ENCODE measurements around the gene PPP6R3.

GRCh38 chr11:68581901-68582300 is 121.3 kb downstream of the PPP6R3 start:
- TF ChIP-seq, protein P1, sequence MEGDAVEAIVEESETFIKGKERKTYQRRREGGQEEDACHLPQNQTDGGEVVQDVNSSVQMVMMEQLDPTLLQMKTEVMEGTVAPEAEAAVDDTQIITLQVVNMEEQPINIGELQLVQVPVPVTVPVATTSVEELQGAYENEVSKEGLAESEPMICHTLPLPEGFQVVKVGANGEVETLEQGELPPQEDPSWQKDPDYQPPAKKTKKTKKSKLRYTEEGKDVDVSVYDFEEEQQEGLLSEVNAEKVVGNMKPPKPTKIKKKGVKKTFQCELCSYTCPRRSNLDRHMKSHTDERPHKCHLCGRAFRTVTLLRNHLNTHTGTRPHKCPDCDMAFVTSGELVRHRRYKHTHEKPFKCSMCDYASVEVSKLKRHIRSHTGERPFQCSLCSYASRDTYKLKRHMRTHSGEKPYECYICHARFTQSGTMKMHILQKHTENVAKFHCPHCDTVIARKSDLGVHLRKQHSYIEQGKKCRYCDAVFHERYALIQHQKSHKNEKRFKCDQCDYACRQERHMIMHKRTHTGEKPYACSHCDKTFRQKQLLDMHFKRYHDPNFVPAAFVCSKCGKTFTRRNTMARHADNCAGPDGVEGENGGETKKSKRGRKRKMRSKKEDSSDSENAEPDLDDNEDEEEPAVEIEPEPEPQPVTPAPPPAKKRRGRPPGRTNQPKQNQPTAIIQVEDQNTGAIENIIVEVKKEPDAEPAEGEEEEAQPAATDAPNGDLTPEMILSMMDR (IDR thresholded peaks at IDR 0.05; ENCODE audit: poor library complexity, severe bottlenecking): no peak
- TF ChIP-seq, protein P2, sequence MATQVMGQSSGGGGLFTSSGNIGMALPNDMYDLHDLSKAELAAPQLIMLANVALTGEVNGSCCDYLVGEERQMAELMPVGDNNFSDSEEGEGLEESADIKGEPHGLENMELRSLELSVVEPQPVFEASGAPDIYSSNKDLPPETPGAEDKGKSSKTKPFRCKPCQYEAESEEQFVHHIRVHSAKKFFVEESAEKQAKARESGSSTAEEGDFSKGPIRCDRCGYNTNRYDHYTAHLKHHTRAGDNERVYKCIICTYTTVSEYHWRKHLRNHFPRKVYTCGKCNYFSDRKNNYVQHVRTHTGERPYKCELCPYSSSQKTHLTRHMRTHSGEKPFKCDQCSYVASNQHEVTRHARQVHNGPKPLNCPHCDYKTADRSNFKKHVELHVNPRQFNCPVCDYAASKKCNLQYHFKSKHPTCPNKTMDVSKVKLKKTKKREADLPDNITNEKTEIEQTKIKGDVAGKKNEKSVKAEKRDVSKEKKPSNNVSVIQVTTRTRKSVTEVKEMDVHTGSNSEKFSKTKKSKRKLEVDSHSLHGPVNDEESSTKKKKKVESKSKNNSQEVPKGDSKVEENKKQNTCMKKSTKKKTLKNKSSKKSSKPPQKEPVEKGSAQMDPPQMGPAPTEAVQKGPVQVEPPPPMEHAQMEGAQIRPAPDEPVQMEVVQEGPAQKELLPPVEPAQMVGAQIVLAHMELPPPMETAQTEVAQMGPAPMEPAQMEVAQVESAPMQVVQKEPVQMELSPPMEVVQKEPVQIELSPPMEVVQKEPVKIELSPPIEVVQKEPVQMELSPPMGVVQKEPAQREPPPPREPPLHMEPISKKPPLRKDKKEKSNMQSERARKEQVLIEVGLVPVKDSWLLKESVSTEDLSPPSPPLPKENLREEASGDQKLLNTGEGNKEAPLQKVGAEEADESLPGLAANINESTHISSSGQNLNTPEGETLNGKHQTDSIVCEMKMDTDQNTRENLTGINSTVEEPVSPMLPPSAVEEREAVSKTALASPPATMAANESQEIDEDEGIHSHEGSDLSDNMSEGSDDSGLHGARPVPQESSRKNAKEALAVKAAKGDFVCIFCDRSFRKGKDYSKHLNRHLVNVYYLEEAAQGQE (IDR thresholded peaks at IDR 0.05; ENCODE audit: borderline replicate concordance): no peak
- no peak for TF ChIP-seq EZH2 (IDR thresholded peaks at IDR 0.05; ENCODE audit: borderline replicate concordance, insufficient read depth, low read length, poor library complexity, severe bottlenecking)
- TF ChIP-seq MXI1 (conservative IDR thresholded peaks at IDR 0.05; ENCODE audit: poor library complexity, severe bottlenecking): no peak

All from neural cell (in vitro differentiated cells).